Measurements from ENCODE around the gene SDSL.

SDSL gene

GRCh38 chr12:113422886-113423669 is 898 bp downstream of the SDSL start:
- DNase-seq, result no peak

GRCh38 chr12:113424456-113424855 is 2.3 kb downstream of the SDSL start:
- DNase-seq, result no peak

- DNase-seq, result peak; percentile 43
Measured at GRCh38 chr12:113424915-113425823, 3.0 kb downstream of the SDSL start.

- DNase-seq, result no peak
Measured at GRCh38 chr12:113425960-113426453, 3.8 kb downstream of the SDSL start.

- DNase-seq, result no peak
Measured at GRCh38 chr12:113427882-113428281, 5.7 kb downstream of the SDSL start.

GRCh38 chr12:113428482-113428881 is 6.3 kb downstream of the SDSL start:
- no peak for DNase-seq

- no peak for DNase-seq
Measured at GRCh38 chr12:113432986-113433385, 10.8 kb downstream of the SDSL start.

- DNase-seq, result no peak
Measured at GRCh38 chr12:113435367-113435766, 13.2 kb downstream of the SDSL start.

- DNase-seq, result no peak
Measured at GRCh38 chr12:113436586-113436985, 14.4 kb downstream of the SDSL start.

- DNase-seq, result no peak
Measured at GRCh38 chr12:113436993-113437728, 15.0 kb downstream of the SDSL start.

- DNase-seq, result no peak
Measured at GRCh38 chr12:113437729-113438100, 15.5 kb downstream of the SDSL start.

GRCh38 chr12:113438523-113439300 is 16.5 kb downstream of the SDSL start:
- DNase-seq, result no peak

GRCh38 chr12:113439301-113439597 is 17.1 kb downstream of the SDSL start:
- no peak for DNase-seq

GRCh38 chr12:113439606-113440030 is 17.4 kb downstream of the SDSL start:
- no peak for DNase-seq

- DNase-seq, result no peak
Measured at GRCh38 chr12:113440336-113440735, 18.2 kb downstream of the SDSL start.

GRCh38 chr12:113440947-113441782 is 19.0 kb downstream of the SDSL start:
- DNase-seq, result no peak

- no peak for DNase-seq
Measured at GRCh38 chr12:113443030-113443539, 20.9 kb downstream of the SDSL start.

- DNase-seq, result no peak
Measured at GRCh38 chr12:113445544-113446171, 23.5 kb downstream of the SDSL start.

- DNase-seq, result no peak
Measured at GRCh38 chr12:113448873-113449272, 26.7 kb downstream of the SDSL start.

GRCh38 chr12:113449299-113449698 is 27.1 kb downstream of the SDSL start:
- DNase-seq, result no peak

- no peak for DNase-seq
Measured at GRCh38 chr12:113449839-113450238, 27.7 kb downstream of the SDSL start.
